Natural killer cell treated with Interleukin-12 subunit alpha and Interleukin-12 subunit beta and Interleukin-15 and Interleukin-18, amount 100 ng/mL, for 72 hours (primary cell): Measurements from ENCODE around the gene UBL7. TPM values are rescaled to one million over a fixed set of nuclear protein-coding genes. Genes with fewer than 3 reads are reported as not detected.

Experiments
- ATAC-seq, 2 donors: fragments of 150-1000 bp; cut with Tn5 transposase in 1 of 2; sonication (Bioruptor Pico), chemical (Tn5 transposase) in 1 of 2; 2 replicates each; pipeline ENCODE4 v1.10.0; 2021
- DNase-seq: peaks from one replicate; pipeline ENCODE4 v3.0.0; 2022; ENCODE audit warnings: low spot score
- H3K27ac Mint-ChIP-seq, 2 donors: 1 replicate in 1 of 2; 2 replicates in 1 of 2; pipeline ENCODE4 v1.8.0; 2022; ENCODE audit warnings: mixed read lengths in 2 of 2, mild to moderate bottlenecking in 1 of 2, moderate library complexity in 1 of 2
- H3K27me3 Mint-ChIP-seq, 2 donors: 1 replicate in 1 of 2; 2 replicates in 1 of 2; pipeline ENCODE4 v1.8.0; 2022; ENCODE audit warnings: mixed read lengths in 2 of 2
- H3K36me3 Mint-ChIP-seq: one replicate; pipeline ENCODE4 v1.8.0; 2022; ENCODE audit warnings: mixed read lengths
- H3K4me1 Mint-ChIP-seq, 2 donors: 1 replicate in 1 of 2; 2 replicates in 1 of 2; pipeline ENCODE4 v1.8.0; 2022; ENCODE audit warnings: low read depth in 2 of 2, mixed read lengths in 2 of 2, mild to moderate bottlenecking in 1 of 2
- H3K4me3 Mint-ChIP-seq: one replicate; pipeline ENCODE4 v1.8.0; 2022; ENCODE audit warnings: mixed read lengths
- H3K9me3 Mint-ChIP-seq: 2 replicates; pipeline ENCODE4 v1.8.0; 2022; ENCODE audit warnings: mixed read lengths
- total RNA-seq, 2 donors: library from RNA; stranded (reverse); gene quantifications; one replicate each; pipeline ENCODE4 v1.2.3, GENCODE V29; 2022

UBL7 gene
- total RNA-seq, 2 donors from 2014 or later = 34.3 to 38.9 TPM

DNA sequence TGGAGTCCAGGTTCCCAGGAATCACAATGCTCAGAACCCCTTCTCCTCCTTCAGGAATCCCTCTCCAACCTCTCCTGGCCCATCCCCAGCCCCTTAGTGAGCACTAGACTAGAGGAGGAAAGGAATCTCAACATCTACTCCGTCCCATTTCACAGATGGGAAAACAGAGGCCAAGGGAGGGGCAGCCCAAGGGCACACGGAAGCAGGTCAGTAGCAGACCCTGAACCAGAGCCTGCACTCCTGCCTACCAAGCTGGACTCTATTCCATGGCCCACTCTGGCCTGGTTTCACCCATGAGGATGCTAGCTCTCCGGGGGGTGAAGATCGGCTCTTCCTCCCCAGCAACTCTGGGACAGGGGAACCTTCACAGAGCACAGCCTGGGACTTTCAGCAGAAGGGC lies 41.5 kb downstream of the UBL7 start:
- H3K4me1 Mint-ChIP-seq = peaks cover 34 to 36% of the 10 kb centered on the region in 2 donors
- ATAC-seq = no peak
- H3K27me3 Mint-ChIP-seq = no peaks in the 10 kb centered on the region
- no peak overlapping the region for H3K4me3 Mint-ChIP-seq
- DNase-seq = no peak
- peaks cover 7% of the 10 kb centered on the region for H3K36me3 Mint-ChIP-seq
- H3K27ac Mint-ChIP-seq = peak overlapping the region; percentile 42 to 86
- no peaks in the 10 kb centered on the region for H3K9me3 Mint-ChIP-seq

DNA sequence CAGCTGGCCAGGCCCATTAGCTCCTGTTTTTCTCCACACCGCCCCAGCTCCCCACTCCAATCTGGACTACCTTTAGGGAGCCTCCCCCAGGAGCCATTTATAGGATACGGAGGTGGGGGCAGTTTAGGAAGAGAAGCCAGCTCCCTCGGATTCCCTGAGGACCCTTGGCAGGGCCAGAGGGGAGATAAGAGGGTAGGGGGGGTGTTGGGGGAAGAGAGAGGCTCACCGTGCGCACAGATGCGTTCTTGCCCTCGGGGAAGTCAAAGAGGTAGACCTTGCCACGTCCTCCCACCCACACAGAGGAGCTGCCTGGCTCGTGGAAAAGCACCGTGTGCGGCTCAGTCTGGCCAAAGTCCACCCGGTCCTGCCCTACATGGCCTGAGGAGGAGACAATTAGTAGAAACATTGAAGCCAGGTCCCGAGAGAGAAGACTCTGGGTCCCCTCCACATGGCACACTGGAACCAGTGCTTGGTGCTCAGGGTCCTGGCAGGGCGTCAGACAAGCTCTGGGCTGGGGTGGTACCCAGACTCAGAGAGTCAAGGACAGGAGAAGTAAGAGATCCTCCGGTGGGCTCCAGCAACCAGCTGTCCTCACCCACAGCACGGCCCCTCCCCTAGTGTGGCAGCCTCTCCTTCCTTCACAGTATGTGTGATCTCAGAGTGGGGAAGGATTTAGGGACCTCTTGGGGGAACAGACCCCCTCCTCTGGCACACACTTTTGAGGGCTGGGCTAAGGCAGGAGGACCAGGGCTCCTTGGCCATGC lies 42.2 kb downstream of the UBL7 start:
- no peaks in the 10 kb centered on the region for H3K27me3 Mint-ChIP-seq
- peaks cover 7% of the 10 kb centered on the region for H3K36me3 Mint-ChIP-seq
- H3K4me1 Mint-ChIP-seq = peaks cover 33 to 34% of the 10 kb centered on the region in 2 donors

DNA sequence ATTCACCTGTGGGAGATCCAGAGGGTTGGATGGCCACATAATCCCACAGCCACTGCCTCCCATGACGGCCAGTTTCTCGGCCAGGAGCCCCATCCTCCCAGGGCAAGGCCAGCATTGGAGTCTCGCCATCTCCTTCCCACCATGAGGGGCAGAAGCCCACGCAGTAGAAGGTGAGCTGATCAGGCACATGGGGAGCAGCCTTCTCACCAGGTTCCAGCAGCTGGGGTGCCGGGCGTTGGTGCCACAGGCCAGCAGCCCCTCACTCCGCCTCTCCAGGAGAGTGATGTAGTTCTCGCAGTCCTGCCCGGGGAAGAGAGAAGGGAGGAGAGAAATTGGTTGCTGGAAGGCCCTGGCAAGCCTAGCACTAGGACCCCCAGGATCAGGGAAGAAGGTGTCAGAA lies 43.3 kb downstream of the UBL7 start:
- Mint-ChIP-seq H3K27ac (no peak overlapping the region), H3K4me3 (no peak overlapping the region), H3K4me1 (peaks cover 29 to 30% of the 10 kb centered on the region in 2 donors), H3K36me3 (peaks cover 7% of the 10 kb centered on the region), H3K9me3 (no peaks in the 10 kb centered on the region), H3K27me3 (no peaks in the 10 kb centered on the region)
- DNase-seq = no peak
- ATAC-seq = no peak

More for the DNA sequence above, 42.2 kb downstream of the UBL7 start:
- ATAC-seq = no peak
- DNase-seq = no peak
- H3K9me3 Mint-ChIP-seq = no peaks in the 10 kb centered on the region
- H3K4me3 Mint-ChIP-seq = no peak overlapping the region
- H3K27ac Mint-ChIP-seq = no peak overlapping the region

DNA sequence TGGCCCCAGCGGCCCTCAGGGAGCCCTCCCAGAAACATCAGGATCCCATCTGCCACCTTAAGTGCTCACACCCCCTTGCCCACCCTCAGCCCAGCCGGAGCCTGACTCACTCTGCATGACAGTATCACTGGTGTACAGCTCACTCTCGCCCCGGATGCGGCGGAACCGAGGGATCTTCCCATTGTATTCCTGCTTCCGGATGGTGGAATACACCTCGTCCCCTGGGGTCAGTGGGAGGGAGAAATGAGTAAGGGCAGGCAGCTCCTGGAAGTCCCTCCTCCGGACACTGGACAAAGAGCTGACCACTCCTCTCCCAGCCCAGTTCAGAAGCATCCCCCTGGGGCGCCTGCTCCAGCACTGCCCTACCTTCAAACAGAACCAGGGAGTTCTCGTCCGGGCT lies 43.7 kb downstream of the UBL7 start:
- Mint-ChIP-seq H3K27me3 (no peaks in the 10 kb centered on the region), H3K27ac (no peak overlapping the region), H3K36me3 (peaks cover 7% of the 10 kb centered on the region), H3K4me3 (no peak overlapping the region), H3K9me3 (no peaks in the 10 kb centered on the region), H3K4me1 (peaks cover 29 to 30% of the 10 kb centered on the region in 2 donors)
- ATAC-seq (no peak), DNase-seq (no peak)

DNA sequence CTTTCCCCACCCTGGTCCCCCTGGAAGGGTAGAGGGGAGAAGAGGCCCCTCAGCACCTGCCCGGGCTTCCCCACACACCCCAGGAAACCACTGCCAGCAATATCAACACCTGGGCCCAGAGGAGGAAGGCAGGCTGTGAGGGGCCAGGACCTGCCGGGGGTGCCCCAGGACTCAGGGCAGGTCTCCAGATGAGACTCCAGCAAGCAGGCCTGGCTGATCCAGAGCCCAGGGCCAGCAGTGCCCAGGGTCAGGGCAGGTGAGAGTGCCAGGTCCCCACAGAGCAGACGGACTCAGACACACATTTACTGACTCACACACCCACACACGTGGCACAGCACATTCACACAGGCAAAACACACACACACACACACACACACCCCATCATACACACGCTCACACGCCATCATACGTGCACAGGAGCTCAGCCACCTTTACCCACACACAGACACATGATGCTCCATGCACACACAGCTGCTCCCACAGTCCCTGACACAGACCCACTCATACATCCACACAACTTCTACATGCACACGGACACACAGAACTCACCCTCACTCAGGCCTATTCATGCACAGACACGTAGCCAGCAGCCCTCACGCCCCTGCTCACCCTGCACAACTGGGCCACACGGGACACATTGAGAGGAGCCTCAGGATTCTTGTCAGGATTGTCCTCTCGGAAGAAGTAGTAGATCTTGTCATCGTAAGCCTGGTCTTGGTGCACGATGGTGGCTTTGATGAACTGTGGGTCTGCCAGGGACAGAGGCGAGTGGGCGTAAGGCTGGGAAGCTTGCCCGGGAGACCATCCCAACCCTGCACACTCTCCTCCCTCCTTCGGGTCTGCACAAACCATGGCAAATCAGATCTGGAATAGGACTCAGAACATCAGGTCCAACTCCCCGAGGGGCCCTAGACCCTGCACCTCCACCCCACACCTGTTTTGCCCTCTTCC lies 44.7 kb downstream of the UBL7 start:
- peaks cover 7% of the 10 kb centered on the region for H3K36me3 Mint-ChIP-seq
- ATAC-seq = no peak
- no peak for DNase-seq

DNA sequence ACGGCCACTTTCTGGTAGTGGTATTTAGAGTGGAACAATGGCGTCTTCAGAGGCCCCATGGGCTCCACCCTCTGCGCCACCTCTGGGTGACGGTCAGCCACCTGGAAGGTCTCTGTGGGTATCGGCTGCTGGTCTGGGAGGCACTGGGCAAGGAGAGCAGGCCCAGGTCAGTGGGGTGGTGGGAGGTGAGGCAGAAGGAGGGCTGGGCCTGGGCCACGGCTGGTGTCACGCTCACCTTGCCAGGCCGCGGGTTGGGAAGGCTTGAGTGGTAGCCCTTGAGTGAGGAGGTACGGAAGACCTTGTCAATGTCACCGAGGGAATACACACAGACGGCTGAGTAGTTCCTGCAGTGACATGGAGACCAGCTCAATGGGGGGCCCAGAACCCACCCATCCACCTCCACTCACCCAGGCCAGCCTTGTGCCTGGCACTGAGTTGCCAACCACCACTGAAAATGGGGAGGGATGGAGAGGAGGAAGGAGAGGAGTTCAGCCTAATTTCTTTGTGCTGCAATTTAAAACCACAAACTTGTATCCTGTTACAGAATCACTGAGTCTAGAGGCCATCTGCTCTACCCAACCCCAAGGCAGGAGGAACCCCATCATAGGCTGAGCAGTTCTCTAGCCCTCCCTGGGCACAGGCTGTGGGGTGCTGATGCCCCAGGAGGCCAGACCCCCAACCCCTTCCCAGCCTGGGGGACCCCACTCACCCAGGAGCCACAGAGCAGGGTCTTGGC lies 46.2 kb downstream of the UBL7 start:
- H3K27me3 Mint-ChIP-seq = no peaks in the 10 kb centered on the region

More for the DNA sequence above, 44.7 kb downstream of the UBL7 start:
- Mint-ChIP-seq H3K4me1 (peaks cover 27 to 29% of the 10 kb centered on the region in 2 donors), H3K27ac (peak overlapping the region; percentile 2 to 61), H3K4me3 (peak overlapping the region; percentile 35), H3K9me3 (no peaks in the 10 kb centered on the region), H3K27me3 (no peaks in the 10 kb centered on the region)

DNA sequence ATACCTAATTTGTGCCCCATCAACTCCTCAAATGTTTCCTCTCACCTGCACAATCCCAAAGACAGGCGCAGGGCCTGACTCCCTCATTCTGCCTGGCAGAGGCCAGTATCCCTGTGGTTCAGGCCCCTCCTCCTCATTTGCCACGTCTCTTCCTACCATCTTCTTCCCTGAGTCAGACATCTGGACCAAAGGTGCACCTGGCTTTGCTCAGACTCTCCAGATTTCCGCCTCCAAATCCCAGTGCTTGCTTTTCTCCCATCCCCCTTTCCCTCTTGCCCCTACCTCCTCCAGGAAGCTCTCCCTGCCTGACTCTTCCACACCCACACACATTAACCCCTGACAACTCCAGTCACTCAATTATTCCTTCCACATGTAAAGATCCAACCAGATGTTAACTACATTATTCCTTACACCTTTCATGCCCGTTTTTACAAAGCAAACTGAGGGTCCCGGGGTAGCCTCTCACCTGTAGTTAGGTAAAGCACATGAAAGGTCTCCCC lies 46.8 kb downstream of the UBL7 start:
- Mint-ChIP-seq H3K4me1 (peaks cover 12 to 20% of the 10 kb centered on the region in 2 donors), H3K9me3 (no peaks in the 10 kb centered on the region), H3K27ac (no peak overlapping the region), H3K4me3 (no peak overlapping the region), H3K27me3 (no peaks in the 10 kb centered on the region), H3K36me3 (peaks cover 7% of the 10 kb centered on the region)
- no peak for ATAC-seq
- no peak for DNase-seq

More for the DNA sequence above, 46.2 kb downstream of the UBL7 start:
- H3K27ac Mint-ChIP-seq = peak overlapping the region in 1 of 2 donors; percentile 61
- no peaks in the 10 kb centered on the region for H3K9me3 Mint-ChIP-seq
- no peak overlapping the region for H3K4me3 Mint-ChIP-seq
- peaks cover 7% of the 10 kb centered on the region for H3K36me3 Mint-ChIP-seq
- peak in 1 of 2 donors; percentile 53 for ATAC-seq
- peaks cover 14 to 20% of the 10 kb centered on the region in 2 donors for H3K4me1 Mint-ChIP-seq
- DNase-seq = no peak

DNA sequence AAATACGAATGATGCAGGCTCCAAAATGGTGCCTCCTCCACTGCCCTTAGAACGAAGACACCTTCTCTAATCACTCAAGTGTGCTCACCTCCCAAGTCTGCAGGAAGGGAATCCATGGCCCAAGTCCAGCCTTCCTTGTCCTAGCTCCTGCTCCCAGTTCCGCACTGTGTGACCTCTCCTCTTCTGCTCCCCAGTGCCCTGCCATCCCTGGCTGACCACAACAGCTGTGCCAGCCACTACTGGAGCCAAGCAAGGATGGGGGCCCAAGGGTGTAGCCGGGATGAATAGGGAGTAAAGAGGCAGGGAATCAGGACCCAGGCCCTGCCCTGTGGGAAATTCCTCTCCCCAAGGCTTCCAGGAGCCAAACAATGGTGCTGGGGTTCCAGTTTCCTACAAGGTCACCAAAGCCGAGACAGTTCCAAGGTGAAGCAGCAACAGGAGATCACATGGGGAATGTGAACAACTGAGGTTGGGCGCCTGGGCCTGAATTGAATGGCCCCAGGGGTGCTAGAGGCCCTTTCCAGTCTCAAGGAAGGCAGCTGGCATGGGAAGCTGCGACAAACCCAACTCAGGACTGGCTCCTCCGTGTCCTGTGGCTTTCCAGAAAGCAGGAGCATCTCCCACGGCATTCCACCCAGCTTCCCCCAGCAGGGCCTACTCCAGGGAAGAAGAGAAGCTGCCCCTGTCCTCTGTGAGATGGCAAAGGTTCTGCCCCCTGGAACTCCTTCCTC lies 47.4 kb downstream of the UBL7 start:
- Mint-ChIP-seq H3K4me1 (peaks cover 15 to 20% of the 10 kb centered on the region in 2 donors), H3K27ac (peak overlapping the region in 1 of 2 donors; percentile 60), H3K9me3 (no peaks in the 10 kb centered on the region), H3K4me3 (no peak overlapping the region), H3K27me3 (no peaks in the 10 kb centered on the region), H3K36me3 (peaks cover 7% of the 10 kb centered on the region)
- DNase-seq = no peak
- ATAC-seq = no peak

DNA sequence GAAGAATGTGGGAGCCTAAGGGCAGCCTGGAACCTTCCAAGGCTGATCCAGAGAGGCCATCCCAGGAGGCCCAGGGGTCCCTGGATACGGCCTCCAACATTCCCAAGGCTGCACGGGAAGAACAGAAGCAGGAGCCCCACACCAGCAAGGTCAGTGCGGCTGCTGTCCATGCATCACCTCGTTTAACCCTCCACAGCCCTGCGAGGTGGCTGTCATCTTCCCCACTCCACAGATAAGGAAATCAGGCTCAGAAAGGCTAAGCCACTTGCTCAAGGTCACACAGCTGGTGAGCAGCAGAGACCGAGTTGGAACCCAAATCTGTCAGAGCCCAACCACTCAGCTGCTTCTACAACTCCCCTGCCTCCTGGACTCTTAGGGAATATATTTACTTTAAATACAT lies 48.8 kb downstream of the UBL7 start:
- Mint-ChIP-seq H3K27ac (no peak overlapping the region), H3K36me3 (peaks cover 7% of the 10 kb centered on the region), H3K9me3 (no peaks in the 10 kb centered on the region), H3K4me1 (peaks cover 17 to 20% of the 10 kb centered on the region in 2 donors), H3K27me3 (no peaks in the 10 kb centered on the region), H3K4me3 (no peak overlapping the region)
- no peak for ATAC-seq
- DNase-seq = no peak

DNA sequence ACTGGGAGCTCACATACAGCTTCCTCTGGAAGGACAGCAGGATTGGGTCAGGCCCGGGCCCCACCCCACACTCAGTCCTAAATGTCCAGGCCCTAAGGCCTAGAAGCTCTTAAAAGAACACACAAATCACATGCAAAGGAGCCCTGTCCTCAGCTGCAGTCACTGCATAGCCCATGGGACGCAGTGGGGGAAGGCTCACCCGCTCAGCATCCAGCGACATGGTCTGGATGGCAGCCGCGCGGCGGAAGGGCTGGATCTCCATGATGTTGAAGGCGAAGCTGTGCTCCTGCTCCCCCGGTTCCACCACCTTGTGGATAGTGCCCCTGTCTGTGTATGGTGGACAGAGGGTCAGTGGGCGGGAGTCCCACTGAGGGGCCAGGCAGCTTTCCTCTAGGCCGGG lies 49.3 kb downstream of the UBL7 start:
- H3K4me3 Mint-ChIP-seq = no peak overlapping the region
- DNase-seq (no peak), ATAC-seq (no peak)
- no peak overlapping the region for H3K27ac Mint-ChIP-seq
- no peaks in the 10 kb centered on the region for H3K27me3 Mint-ChIP-seq
- peaks cover 7% of the 10 kb centered on the region for H3K36me3 Mint-ChIP-seq
- no peaks in the 10 kb centered on the region for H3K9me3 Mint-ChIP-seq
- peaks cover 20 to 23% of the 10 kb centered on the region in 2 donors for H3K4me1 Mint-ChIP-seq

DNA sequence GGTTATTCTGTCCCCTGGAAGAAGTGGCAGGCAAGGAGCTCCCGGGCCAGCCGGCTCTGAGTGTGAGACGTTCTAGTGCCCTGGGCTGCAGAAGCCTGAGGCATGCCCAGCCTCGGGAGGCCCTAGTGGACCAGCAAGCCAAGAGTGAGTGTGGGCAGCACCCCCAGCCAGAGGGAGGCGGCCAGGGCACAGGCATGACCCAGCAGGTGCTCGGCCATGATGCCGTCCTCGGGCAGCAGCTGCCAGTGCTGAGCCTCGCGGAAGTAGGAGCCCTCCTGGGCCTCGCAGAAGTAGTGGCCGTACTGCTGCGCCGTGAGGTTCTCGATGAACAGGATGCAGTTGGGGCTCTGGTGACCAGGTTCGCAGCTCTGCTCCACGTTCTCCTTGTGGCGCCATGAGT lies 50.5 kb downstream of the UBL7 start:
- ATAC-seq (no peak), DNase-seq (no peak)
- Mint-ChIP-seq H3K27me3 (no peaks in the 10 kb centered on the region), H3K9me3 (no peaks in the 10 kb centered on the region), H3K27ac (no peak overlapping the region), H3K36me3 (no peaks in the 10 kb centered on the region), H3K4me1 (peaks cover 24 to 27% of the 10 kb centered on the region in 2 donors), H3K4me3 (no peak overlapping the region)

DNA sequence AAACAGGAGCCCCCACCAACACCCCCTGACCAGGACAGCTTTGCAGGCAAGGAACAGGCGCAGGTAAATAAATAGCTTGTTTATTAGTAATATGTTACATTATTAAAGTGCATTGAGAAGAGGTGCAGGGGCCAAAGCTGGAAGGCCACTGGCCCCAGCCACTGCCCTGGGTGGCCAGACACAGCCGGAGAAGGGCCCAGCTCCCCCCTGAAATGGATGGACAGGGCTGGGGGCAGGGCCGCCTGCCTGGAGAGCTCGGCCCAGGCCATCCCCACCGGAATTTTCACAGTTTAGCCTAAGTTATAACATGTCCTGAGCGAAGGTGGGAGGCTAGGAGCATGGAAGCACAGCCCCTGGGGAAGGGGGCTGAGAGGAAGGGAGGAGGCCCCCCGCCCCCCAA lies 51.7 kb downstream of the UBL7 start:
- Mint-ChIP-seq H3K27me3 (no peaks in the 10 kb centered on the region), H3K27ac (peak overlapping the region in 1 of 2 donors; percentile 68), H3K4me3 (no peak overlapping the region), H3K4me1 (peaks cover 23% of the 10 kb centered on the region in 2 donors), H3K36me3 (no peaks in the 10 kb centered on the region), H3K9me3 (no peaks in the 10 kb centered on the region)
- DNase-seq = no peak
- no peak for ATAC-seq

DNA sequence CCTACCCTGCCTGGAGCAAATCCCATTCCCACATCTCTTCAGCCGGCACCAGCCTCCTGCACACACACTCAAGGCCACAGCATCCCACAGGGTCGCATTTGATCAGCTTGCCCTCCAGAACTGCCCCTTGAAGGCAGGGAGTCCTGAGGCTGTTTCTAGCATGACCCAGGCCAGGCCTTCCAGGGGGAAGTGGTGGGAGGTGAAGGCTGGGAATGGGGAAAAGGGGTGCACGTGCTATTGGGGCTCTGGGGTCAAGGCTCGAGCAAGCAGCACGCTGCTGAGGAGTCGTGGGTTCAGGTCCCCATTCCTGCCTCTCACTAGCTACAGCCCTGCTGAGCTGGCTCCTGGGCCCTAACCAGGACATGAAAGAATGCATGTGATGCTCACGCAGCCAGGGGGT lies 52.1 kb downstream of the UBL7 start:
- Mint-ChIP-seq H3K4me1 (peaks cover 27% of the 10 kb centered on the region in 2 donors), H3K36me3 (no peaks in the 10 kb centered on the region), H3K4me3 (no peak overlapping the region), H3K27ac (peak overlapping the region; percentile 60 to 68), H3K9me3 (no peaks in the 10 kb centered on the region), H3K27me3 (no peaks in the 10 kb centered on the region)
- DNase-seq (no peak), ATAC-seq (no peak)
